Chondrocyte (in vitro differentiated cells): ENCODE results near the gene FLYWCH1. TPM values are rescaled to one million over a fixed set of nuclear protein-coding genes. Genes with fewer than 3 reads are reported as not detected.
A peak's percentile ranks its signal among the peaks of the same experiment; 100 is the strongest.

Experiments
- DNase-seq: peaks from one replicate; pipeline ENCODE4 v3.0.0; 2021; ENCODE audit warnings: mixed read lengths, low spot score
- H3K27ac Mint-ChIP-seq: one replicate; pipeline ENCODE4 v1.8.0; 2021; ENCODE audit warnings: mild to moderate bottlenecking, moderate library complexity, mixed read lengths; ENCODE audit not compliant: unreplicated experiment
- H3K27me3 Mint-ChIP-seq: 2 replicates; pipeline ENCODE4 v1.8.0; 2021; ENCODE audit warnings: low read depth, mixed read lengths
- H3K36me3 Mint-ChIP-seq: 2 replicates; pipeline ENCODE4 v1.8.0; 2021; ENCODE audit warnings: low read depth, mixed read lengths
- H3K4me1 Mint-ChIP-seq: 2 replicates; pipeline ENCODE4 v1.8.0; 2021; ENCODE audit warnings: low read depth, mild to moderate bottlenecking, mixed read lengths
- H3K4me3 Mint-ChIP-seq: one replicate; pipeline ENCODE4 v1.8.0; 2021; ENCODE audit warnings: mild to moderate bottlenecking, moderate library complexity, mixed read lengths; ENCODE audit not compliant: unreplicated experiment
- H3K9me3 Mint-ChIP-seq: 2 replicates; pipeline ENCODE4 v1.8.0; 2021; ENCODE audit warnings: low read depth, mixed read lengths
- long read RNA-seq: library from polyadenylated mRNA; stranded (forward); transcript quantifications from one replicate; pipeline ENCODE4 v2.0.0, GENCODE V29; 2021
- total RNA-seq: library from RNA; stranded (reverse); gene quantifications from 3 replicates; pipeline ENCODE4 v1.2.1, GENCODE V29; 2021
- TF ChIP-seq, protein P1 (sequence below): fragments of 200-600 bp; sonication (generic); IDR thresholded peaks from 2 replicates; pipeline ENCODE4 v1.5.0; 2021; ENCODE audit warnings: antibody characterized with exemption, mild to moderate bottlenecking, moderate library complexity

The FLYWCH1 gene
- total RNA-seq = 36.1 to 47.1 TPM (median 38.6 TPM) in 3 replicates
- long read RNA-seq, full-length matches to known transcripts = 110 of 142 reads
- long read RNA-seq, partial matches to known transcripts = 17 of 142 reads
- long read RNA-seq, other reads (novel, unspliced or antisense) = 15 of 142 reads

- Mint-ChIP-seq H3K36me3 (peaks cover 2% of the 10 kb centered on the region), H3K27ac (peak within 1 kb of the TSS; percentile 95)
These were observed at the start of gene FLYWCH1 for GRCh38 chr16:2911638-2912329. FLYWCH1 (plus strand) TSS chr16:2911931; CDS start chr16:2929686, 17,755 bp downstream.

DNA sequence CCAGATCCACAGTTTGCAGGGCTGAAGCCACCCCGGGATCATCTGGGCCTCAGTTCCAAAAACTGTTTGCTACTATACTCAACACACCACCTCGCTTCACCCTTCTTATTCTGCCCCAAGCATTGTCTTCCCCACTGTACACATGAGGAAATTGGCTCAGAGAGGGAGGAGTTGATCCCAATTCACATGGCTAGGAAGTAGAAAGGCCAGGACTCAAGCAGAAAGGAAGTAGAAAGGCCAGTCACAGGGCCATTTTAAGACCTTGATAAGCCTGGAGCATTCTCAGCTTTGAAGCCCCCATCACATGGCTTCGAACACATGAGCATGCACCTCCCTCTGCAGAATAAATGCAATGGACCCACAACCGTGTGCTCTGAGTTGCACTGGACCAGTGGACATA, 46.1 kb upstream of the FLYWCH1 start:
- TF ChIP-seq, protein P1, sequence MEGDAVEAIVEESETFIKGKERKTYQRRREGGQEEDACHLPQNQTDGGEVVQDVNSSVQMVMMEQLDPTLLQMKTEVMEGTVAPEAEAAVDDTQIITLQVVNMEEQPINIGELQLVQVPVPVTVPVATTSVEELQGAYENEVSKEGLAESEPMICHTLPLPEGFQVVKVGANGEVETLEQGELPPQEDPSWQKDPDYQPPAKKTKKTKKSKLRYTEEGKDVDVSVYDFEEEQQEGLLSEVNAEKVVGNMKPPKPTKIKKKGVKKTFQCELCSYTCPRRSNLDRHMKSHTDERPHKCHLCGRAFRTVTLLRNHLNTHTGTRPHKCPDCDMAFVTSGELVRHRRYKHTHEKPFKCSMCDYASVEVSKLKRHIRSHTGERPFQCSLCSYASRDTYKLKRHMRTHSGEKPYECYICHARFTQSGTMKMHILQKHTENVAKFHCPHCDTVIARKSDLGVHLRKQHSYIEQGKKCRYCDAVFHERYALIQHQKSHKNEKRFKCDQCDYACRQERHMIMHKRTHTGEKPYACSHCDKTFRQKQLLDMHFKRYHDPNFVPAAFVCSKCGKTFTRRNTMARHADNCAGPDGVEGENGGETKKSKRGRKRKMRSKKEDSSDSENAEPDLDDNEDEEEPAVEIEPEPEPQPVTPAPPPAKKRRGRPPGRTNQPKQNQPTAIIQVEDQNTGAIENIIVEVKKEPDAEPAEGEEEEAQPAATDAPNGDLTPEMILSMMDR = no peak
- no peak overlapping the region for H3K4me3 Mint-ChIP-seq
- peaks cover 3% of the 10 kb centered on the region for H3K9me3 Mint-ChIP-seq
- peaks cover 21% of the 10 kb centered on the region for H3K27me3 Mint-ChIP-seq
- H3K36me3 Mint-ChIP-seq = peaks cover 2% of the 10 kb centered on the region
- no peak for DNase-seq
- no peak overlapping the region for H3K27ac Mint-ChIP-seq
- peaks cover 5% of the 10 kb centered on the region for H3K4me1 Mint-ChIP-seq

More at GRCh38 chr16:2911638-2912329, at the start of gene FLYWCH1:
- Mint-ChIP-seq H3K4me1 (peaks cover 47% of the 10 kb centered on the region), H3K9me3 (no peaks in the 10 kb centered on the region), H3K4me3 (peak within 1 kb of the TSS; percentile 87), H3K27me3 (no peaks in the 10 kb centered on the region)
- peak; percentile 99 for DNase-seq
- TF ChIP-seq, protein P1 = no peak

DNA sequence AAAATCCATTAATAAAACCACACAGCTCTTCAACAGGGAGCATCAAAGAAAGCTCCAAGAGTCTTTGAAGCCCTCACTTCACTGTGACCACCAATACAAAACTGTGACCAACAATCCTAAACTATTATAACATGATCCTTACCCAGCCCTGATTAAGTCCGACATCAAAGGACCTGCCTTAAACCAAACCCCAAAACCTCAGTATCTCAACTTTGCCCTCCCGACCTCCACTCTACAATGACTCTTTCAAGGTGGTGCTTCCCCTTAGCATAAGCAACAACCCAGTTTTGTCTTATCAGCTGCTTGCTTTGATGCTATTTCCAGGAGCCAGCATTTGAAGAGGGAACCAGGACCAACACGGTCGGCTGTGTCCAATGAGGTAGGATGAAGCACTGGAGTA, 45.3 kb upstream of the FLYWCH1 start:
- H3K27ac Mint-ChIP-seq = no peak overlapping the region
- H3K9me3 Mint-ChIP-seq = no peaks in the 10 kb centered on the region
- TF ChIP-seq, protein P1 = no peak
- no peak for DNase-seq
- peaks cover 5% of the 10 kb centered on the region for H3K4me1 Mint-ChIP-seq
- no peak overlapping the region for H3K4me3 Mint-ChIP-seq
- H3K27me3 Mint-ChIP-seq = peaks cover 19% of the 10 kb centered on the region
- H3K36me3 Mint-ChIP-seq = no peaks in the 10 kb centered on the region

- no peaks in the 10 kb centered on the region for H3K9me3 Mint-ChIP-seq
- H3K27me3 Mint-ChIP-seq = peaks cover 19% of the 10 kb centered on the region
- H3K36me3 Mint-ChIP-seq = no peaks in the 10 kb centered on the region
- H3K27ac Mint-ChIP-seq = peak overlapping the region; percentile 98
- TF ChIP-seq, protein P1 = no peak
- peaks cover 5% of the 10 kb centered on the region for H3K4me1 Mint-ChIP-seq
- DNase-seq = no peak
- peak overlapping the region; percentile 89 for H3K4me3 Mint-ChIP-seq
These were observed 44.1 kb upstream of the FLYWCH1 start for GRCh38 chr16:2867661-2867986.

- Mint-ChIP-seq H3K27ac (peak overlapping the region; percentile 98), H3K36me3 (no peaks in the 10 kb centered on the region), H3K4me3 (peak overlapping the region; percentile 89), H3K9me3 (no peaks in the 10 kb centered on the region), H3K27me3 (peaks cover 19% of the 10 kb centered on the region), H3K4me1 (peaks cover 5% of the 10 kb centered on the region)
- DNase-seq = no peak
- TF ChIP-seq, protein P1 = peak; percentile 99
These were observed 43.5 kb upstream of the FLYWCH1 start for GRCh38 chr16:2867987-2868789.
